Fibroblast of lung (primary cell): ENCODE data around the gene CAPN9.

ENCODE experiments used
- EZH2 ChIP-seq: IDR thresholded peaks from 2 replicates; pipeline ENCODE4 v1.5.1; 2012; ENCODE audit warnings: low read length, control low read depth, mild to moderate bottlenecking; ENCODE audit errors: missing control alignments
- TF ChIP-seq, protein P1 (sequence below), 2 donors: IDR thresholded peaks in 1 of 2; conservative IDR thresholded peaks in 1 of 2; 1 replicate in 1 of 2; 2 replicates in 1 of 2; pipeline ENCODE4 v1.5.1; 2011 to 2012; ENCODE audit warnings: low read length in 2 of 2, control low read depth in 1 of 2, inconsistent platforms in 1 of 2, low read depth in 1 of 2, mild to moderate bottlenecking in 1 of 2

DNA sequence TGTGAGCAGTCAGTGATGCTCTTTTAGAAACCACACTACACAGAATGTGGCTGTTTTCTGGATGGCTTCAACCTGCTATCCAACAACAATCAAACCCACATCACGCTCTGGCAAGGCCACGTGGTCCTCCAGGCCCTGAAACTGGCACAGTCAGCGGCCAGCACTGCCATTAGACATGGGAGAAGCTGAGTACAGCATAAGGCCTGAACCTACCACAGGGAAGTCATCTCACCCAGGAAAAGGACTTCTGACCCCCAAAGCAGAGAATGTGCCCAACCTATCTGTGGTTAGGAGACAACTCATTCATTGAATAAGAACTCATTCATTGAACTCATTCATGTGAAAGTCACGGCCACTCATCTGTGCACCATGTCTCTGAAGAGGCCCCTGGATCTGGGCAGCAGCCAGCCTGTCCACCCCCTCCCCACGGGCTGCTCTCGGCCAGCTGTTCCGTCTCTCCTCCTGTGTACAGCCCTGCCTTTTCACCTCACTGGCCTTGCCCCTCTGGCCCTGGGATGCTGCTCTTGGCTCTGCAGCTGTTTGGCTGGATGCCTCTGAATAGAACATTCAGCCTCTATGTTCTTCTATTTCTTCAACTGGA lies 80.0 kb downstream of the CAPN9 start:
- TF ChIP-seq, protein P1, sequence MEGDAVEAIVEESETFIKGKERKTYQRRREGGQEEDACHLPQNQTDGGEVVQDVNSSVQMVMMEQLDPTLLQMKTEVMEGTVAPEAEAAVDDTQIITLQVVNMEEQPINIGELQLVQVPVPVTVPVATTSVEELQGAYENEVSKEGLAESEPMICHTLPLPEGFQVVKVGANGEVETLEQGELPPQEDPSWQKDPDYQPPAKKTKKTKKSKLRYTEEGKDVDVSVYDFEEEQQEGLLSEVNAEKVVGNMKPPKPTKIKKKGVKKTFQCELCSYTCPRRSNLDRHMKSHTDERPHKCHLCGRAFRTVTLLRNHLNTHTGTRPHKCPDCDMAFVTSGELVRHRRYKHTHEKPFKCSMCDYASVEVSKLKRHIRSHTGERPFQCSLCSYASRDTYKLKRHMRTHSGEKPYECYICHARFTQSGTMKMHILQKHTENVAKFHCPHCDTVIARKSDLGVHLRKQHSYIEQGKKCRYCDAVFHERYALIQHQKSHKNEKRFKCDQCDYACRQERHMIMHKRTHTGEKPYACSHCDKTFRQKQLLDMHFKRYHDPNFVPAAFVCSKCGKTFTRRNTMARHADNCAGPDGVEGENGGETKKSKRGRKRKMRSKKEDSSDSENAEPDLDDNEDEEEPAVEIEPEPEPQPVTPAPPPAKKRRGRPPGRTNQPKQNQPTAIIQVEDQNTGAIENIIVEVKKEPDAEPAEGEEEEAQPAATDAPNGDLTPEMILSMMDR (conservative IDR thresholded peaks at IDR 0.05 in 1 of 2, IDR thresholded peaks at IDR 0.05 in 1 of 2; ENCODE audit: low read depth in 1 of 2, low read length in 2 of 2), result no peak
- TF ChIP-seq EZH2, result no peak
